H9 (cell line): ENCODE measurements around the gene TGFA. TPM values are rescaled to one million over a fixed set of nuclear protein-coding genes. Genes with fewer than 3 reads are reported as not detected.

Experiments used
- DNase-seq: peaks from one replicate; pipeline ENCODE4 v3.0.0-alpha.2; 2017
- H2AFZ ChIP-seq: one replicate; pipeline ENCODE4 v1.6.1; 2013; ENCODE audit warnings: mild to moderate bottlenecking, low read length, control low read depth, moderate library complexity
- H2AK5ac ChIP-seq: 2 replicates; pipeline ENCODE4 v1.6.1; 2013; ENCODE audit warnings: low read length, control low read depth, mixed read lengths; ENCODE audit not compliant: insufficient read length
- H2BK120ac ChIP-seq: one replicate; pipeline ENCODE4 v1.6.1; 2013; ENCODE audit warnings: low read depth, mild to moderate bottlenecking, low read length, control low read depth, inconsistent platforms; ENCODE audit not compliant: poor library complexity, severe bottlenecking
- H2BK12ac ChIP-seq: 2 replicates; pipeline ENCODE4 v1.6.1; 2013; ENCODE audit warnings: low read length, control low read depth, mixed read lengths, low read depth; ENCODE audit not compliant: insufficient read length
- H2BK15ac ChIP-seq: 2 replicates; pipeline ENCODE4 v1.6.1; 2013; ENCODE audit warnings: low read depth, low read length, control low read depth
- H2BK20ac ChIP-seq: one replicate; pipeline ENCODE4 v1.6.1; 2013; ENCODE audit warnings: low read depth, mild to moderate bottlenecking, low read length, control low read depth, inconsistent platforms; ENCODE audit not compliant: poor library complexity, severe bottlenecking
- H2BK5ac ChIP-seq: 2 replicates; pipeline ENCODE4 v1.6.1; 2013; ENCODE audit warnings: low read length, control low read depth, mixed read lengths; ENCODE audit not compliant: insufficient read length
- H3K14ac ChIP-seq: 2 replicates; pipeline ENCODE4 v1.6.1; 2013; ENCODE audit warnings: low read length, control low read depth; ENCODE audit not compliant: insufficient read depth
- H3K18ac ChIP-seq: 2 replicates; pipeline ENCODE4 v1.6.1; 2013; ENCODE audit warnings: low read depth, mild to moderate bottlenecking, mixed read lengths, low read length, control low read depth; ENCODE audit not compliant: insufficient read length
- H3K23ac ChIP-seq: 2 replicates; pipeline ENCODE4 v1.6.1; 2013; ENCODE audit warnings: low read length, control low read depth, mixed read lengths, low read depth; ENCODE audit not compliant: insufficient read length
- H3K23me2 ChIP-seq: 2 replicates; pipeline ENCODE4 v1.6.1; 2013; ENCODE audit warnings: low read depth, mild to moderate bottlenecking, mixed read lengths, low read length, control low read depth; ENCODE audit not compliant: insufficient read length, poor library complexity, severe bottlenecking
- H3K27ac ChIP-seq: 2 replicates; pipeline ENCODE4 v1.5.1; 2013; ENCODE audit warnings: low read length, control low read depth, mixed read lengths, low read depth; ENCODE audit not compliant: insufficient read length
- H3K27me3 ChIP-seq: 2 replicates; pipeline ENCODE4 v1.6.1; 2013; ENCODE audit warnings: low read length, control low read depth, inconsistent platforms; ENCODE audit not compliant: insufficient read depth
- H3K4ac ChIP-seq: 2 replicates; pipeline ENCODE4 v1.6.1; 2013; ENCODE audit warnings: low read depth, mild to moderate bottlenecking, control low read depth, inconsistent platforms, low read length, moderate library complexity
- H3K4me1 ChIP-seq: 2 replicates; pipeline ENCODE4 v1.6.1; 2013; ENCODE audit warnings: low read length, control low read depth, inconsistent platforms; ENCODE audit not compliant: insufficient read depth
- H3K4me2 ChIP-seq: 2 replicates; pipeline ENCODE4 v1.6.1; 2013; ENCODE audit warnings: low read length, control low read depth, mixed read lengths; ENCODE audit not compliant: insufficient read length, insufficient read depth
- H3K56ac ChIP-seq: 2 replicates; pipeline ENCODE4 v1.6.1; 2013; ENCODE audit warnings: low read depth, mild to moderate bottlenecking, mixed read lengths, low read length, control low read depth; ENCODE audit not compliant: insufficient read length
- H3K79me1 ChIP-seq: 2 replicates; pipeline ENCODE4 v1.6.1; 2013; ENCODE audit warnings: low read depth, mild to moderate bottlenecking, moderate library complexity, low read length, control low read depth, inconsistent platforms; ENCODE audit not compliant: insufficient read depth, poor library complexity, severe bottlenecking
- H3K79me2 ChIP-seq: 2 replicates; pipeline ENCODE4 v1.6.1; 2013; ENCODE audit warnings: low read length, control low read depth, inconsistent platforms; ENCODE audit not compliant: insufficient read depth
- H3K9ac ChIP-seq: 2 replicates; pipeline ENCODE4 v1.6.1; 2013; ENCODE audit warnings: low read length, control low read depth, mixed read lengths; ENCODE audit not compliant: insufficient read length; ENCODE audit errors: extremely low read depth
- H3K9me3 ChIP-seq: one replicate; pipeline ENCODE4 v1.6.1; 2013; ENCODE audit warnings: low read depth, low read length, inconsistent platforms; ENCODE audit not compliant: control insufficient read depth
- H3T11ph ChIP-seq: one replicate; pipeline ENCODE4 v1.6.1; 2013; ENCODE audit warnings: mild to moderate bottlenecking, low read length, control low read depth, inconsistent platforms
- H4K20me1 ChIP-seq: one replicate; pipeline ENCODE4 v1.6.1; 2013; ENCODE audit not compliant: control insufficient read depth, insufficient read length, insufficient read depth
- H4K5ac ChIP-seq: 2 replicates; pipeline ENCODE4 v1.6.1; 2013; ENCODE audit warnings: low read depth, mild to moderate bottlenecking, mixed read lengths, low read length, control low read depth; ENCODE audit not compliant: insufficient read length
- H4K8ac ChIP-seq: replicated peaks from 2 replicates; pipeline ENCODE4 v1.6.1; 2013; ENCODE audit warnings: low read length, control low read depth, mixed read lengths, low read depth; ENCODE audit not compliant: insufficient read length
- H4K91ac ChIP-seq: 2 replicates; pipeline ENCODE4 v1.6.1; 2013; ENCODE audit warnings: low read depth, mild to moderate bottlenecking, moderate library complexity, mixed read lengths, low read length, control low read depth; ENCODE audit not compliant: insufficient read length
- H3K27ac Mint-ChIP-seq, 3 experiments: 2 replicates in 2 of 3; 3 replicates in 1 of 3; pipeline ENCODE4 v1.8.0; 2020 to 2021; ENCODE audit warnings: mixed read lengths in 3 of 3, mild to moderate bottlenecking in 1 of 3, moderate library complexity in 1 of 3
- H3K27me3 Mint-ChIP-seq: 2 replicates; pipeline ENCODE4 v1.8.0; 2021; ENCODE audit warnings: low read depth, mild to moderate bottlenecking, moderate library complexity, mixed read lengths
- H3K36me3 Mint-ChIP-seq, 3 experiments: 2 replicates in 2 of 3; 3 replicates in 1 of 3; pipeline ENCODE4 v1.8.0; 2020 to 2021; ENCODE audit warnings: low read depth in 3 of 3, mixed read lengths in 3 of 3; ENCODE audit not compliant: insufficient read depth in 1 of 3
- H3K4me1 Mint-ChIP-seq, 2 experiments: 2 replicates each; pipeline ENCODE4 v1.8.0; 2020; ENCODE audit warnings: mixed read lengths in 2 of 2
- H3K4me3 Mint-ChIP-seq, 2 experiments: 2 replicates in 1 of 2; 3 replicates in 1 of 2; pipeline ENCODE4 v1.8.0; 2020 to 2021; ENCODE audit warnings: mild to moderate bottlenecking in 2 of 2, mixed read lengths in 2 of 2, moderate library complexity in 1 of 2
- H3K9me3 Mint-ChIP-seq, 2 experiments: 2 replicates in 1 of 2; 3 replicates in 1 of 2; pipeline ENCODE4 v1.8.0; 2020; ENCODE audit warnings: mild to moderate bottlenecking in 2 of 2, mixed read lengths in 2 of 2, moderate library complexity in 1 of 2
- WGBS: extraction: QIAGEN DNeasy Blood & Tissue Kit; methylation state at CpG from one replicate; pipeline ENCODE4 v1.1.7; 2013; ENCODE audit warnings: missing lambda C conversion rate, low lambda C conversion rate, mixed read lengths; ENCODE audit not compliant: insufficient read length; ENCODE audit errors: extremely low coverage; 5-methylcytosine and 5-hydroxymethylcytosine counted together
- total RNA-seq: library from RNA; stranded (reverse); gene quantifications from 2 replicates; pipeline ENCODE4 v1.2.1, GENCODE V29; 2021
- TF ChIP-seq, protein P1 (sequence below): fragments of 200-600 bp; sonication (generic); conservative IDR thresholded peaks from 3 replicates; pipeline ENCODE4 v1.8.0; 2021; ENCODE audit warnings: antibody characterized with exemption, mild to moderate bottlenecking

The TGFA gene
- total RNA-seq, 1 experiment from 2014 or later, result 3.3 TPM

DNA sequence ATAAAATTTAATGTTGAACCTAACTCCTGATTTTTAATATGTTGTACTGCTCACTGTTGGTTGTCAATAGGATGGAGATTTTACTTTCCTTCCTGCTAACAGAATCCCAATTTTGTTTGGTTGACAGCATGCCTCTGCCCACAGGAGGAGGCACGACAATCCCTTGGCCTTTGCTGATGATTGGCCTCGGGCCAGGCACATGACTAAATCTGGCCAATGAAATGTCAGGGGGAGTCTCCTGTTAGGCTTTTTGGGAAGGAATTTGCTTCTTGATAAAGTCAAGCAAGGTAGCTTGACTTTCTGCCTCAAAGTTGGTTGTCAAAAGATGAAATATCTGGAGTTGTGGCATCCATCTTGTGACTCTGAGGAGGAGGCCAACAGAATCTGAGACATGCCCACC lies 6.8 kb upstream of the TGFA start:
- H3K4me3 Mint-ChIP-seq, result no peak overlapping the region; a peak in 1 of 5 replicates

More for the DNA sequence above, 6.8 kb upstream of the TGFA start:
- Histone ChIP-seq H3K9me3 (no peaks in the 10 kb centered on the region), H4K5ac (no peak overlapping the region), H3K79me2 (no peaks in the 10 kb centered on the region), H3K27me3 (no peaks in the 10 kb centered on the region), H2AK5ac (no peak overlapping the region), H3K56ac (no peak overlapping the region), H3K4ac (no peak overlapping the region), H3K9ac (no peak overlapping the region), H3K79me1 (no peaks in the 10 kb centered on the region), H4K8ac (no peak overlapping the region), H3K23ac (no peak overlapping the region), H2BK15ac (no peak overlapping the region), H4K20me1 (no peaks in the 10 kb centered on the region), H4K91ac (no peak overlapping the region), H3K4me1 (no peaks in the 10 kb centered on the region), H2BK20ac (no peak overlapping the region), H2BK120ac (no peak overlapping the region), H3T11ph (no peak overlapping the region), H3K4me2 (no peak overlapping the region), H3K18ac (no peak overlapping the region), H3K14ac (no peak overlapping the region), H3K23me2 (no peaks in the 10 kb centered on the region), H2BK12ac (no peak overlapping the region), H3K27ac (no peak overlapping the region), H2AFZ (no peak overlapping the region), H2BK5ac (no peak overlapping the region)
- Mint-ChIP-seq H3K9me3 (no peaks in the 10 kb centered on the region), H3K27me3 (peaks cover 8% of the 10 kb centered on the region), H3K27ac (no peak overlapping the region), H3K4me1 (peaks cover 4 to 9% of the 10 kb centered on the region in 2 experiments; a peak in 3 of 4 replicates), H3K36me3 (no peaks in the 10 kb centered on the region)
- no CpG with 5 or more reads among the region's 2 CpGs for WGBS
- TF ChIP-seq, protein P1, sequence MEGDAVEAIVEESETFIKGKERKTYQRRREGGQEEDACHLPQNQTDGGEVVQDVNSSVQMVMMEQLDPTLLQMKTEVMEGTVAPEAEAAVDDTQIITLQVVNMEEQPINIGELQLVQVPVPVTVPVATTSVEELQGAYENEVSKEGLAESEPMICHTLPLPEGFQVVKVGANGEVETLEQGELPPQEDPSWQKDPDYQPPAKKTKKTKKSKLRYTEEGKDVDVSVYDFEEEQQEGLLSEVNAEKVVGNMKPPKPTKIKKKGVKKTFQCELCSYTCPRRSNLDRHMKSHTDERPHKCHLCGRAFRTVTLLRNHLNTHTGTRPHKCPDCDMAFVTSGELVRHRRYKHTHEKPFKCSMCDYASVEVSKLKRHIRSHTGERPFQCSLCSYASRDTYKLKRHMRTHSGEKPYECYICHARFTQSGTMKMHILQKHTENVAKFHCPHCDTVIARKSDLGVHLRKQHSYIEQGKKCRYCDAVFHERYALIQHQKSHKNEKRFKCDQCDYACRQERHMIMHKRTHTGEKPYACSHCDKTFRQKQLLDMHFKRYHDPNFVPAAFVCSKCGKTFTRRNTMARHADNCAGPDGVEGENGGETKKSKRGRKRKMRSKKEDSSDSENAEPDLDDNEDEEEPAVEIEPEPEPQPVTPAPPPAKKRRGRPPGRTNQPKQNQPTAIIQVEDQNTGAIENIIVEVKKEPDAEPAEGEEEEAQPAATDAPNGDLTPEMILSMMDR, result no peak
- no peak for DNase-seq
